Embryonic facial prominence (tissue), 1 donor: Measurements from ENCODE around the gene ZNF606.
"Not testable (repeated sequence)": the region's sequence is repeated elsewhere in the genome, so short reads cannot be mapped to it uniquely, and the experiment has no call there.

Source experiments
- DNase-seq: peaks from one replicate; pipeline ENCODE4 v3.0.0-alpha.2; 2016; ENCODE audit errors: extremely low spot score

The ZNF606 gene

DNA sequence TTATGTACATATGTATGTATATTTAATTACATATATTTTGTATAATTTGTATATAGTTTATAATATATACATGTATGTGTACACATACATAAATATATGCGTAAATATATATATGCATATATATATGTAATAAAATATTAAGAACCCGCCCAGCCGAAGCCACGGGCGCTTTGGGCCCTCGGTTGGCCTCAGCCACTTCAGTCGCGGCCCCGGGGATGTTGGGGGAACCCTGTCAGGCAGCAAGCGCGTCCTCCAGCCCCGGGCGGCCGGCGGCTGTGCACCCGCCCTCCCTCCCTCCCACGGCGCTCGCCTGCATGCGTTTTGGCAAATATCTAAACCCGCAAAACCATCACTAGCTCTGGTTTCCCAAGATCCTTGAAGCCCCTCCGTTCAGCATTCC lies 7.9 kb upstream of the ZNF606 start:
- no peak for DNase-seq

- peak; percentile 88 for DNase-seq
Observed at GRCh38 chr19:58009666-58010301, 7.2 kb upstream of the ZNF606 start.

DNA sequence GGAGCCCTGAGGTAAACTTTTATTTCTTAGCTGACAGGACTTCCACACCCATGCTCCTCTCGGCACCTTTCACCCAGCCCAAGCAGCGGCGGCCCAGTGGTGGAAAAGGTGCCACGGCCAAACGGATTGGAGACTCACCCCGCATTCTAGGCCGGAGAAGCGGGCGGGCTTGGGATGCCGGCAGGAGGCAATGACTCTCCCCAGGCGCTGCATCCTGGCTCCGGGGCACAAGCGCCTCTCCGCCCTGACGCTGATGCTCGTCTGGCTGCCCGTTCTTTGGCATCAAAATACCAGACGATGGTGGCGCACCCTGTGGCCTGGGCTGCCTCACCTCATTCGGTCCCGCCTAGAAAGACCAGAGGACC lies 6.7 kb upstream of the ZNF606 start:
- no peak for DNase-seq

DNA sequence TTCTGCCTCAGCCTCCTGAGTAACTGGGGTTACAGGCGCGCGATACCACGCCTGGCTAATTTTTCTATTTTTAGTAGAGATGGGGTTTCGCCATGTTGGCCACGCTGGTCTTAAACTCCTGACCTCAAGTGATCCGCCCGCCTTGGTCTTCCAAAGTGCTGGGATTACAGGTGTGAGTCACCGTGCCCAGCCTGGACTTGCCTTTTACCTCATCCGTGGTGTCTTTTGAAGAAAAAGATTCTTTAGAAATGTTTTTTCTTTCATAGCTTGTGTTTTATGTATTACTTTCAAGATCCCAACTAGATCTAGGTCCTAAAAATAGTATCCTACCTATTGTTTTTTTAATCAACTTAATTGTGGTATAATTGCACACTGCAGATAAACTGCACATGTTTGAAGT lies 6.3 kb upstream of the ZNF606 start:
- not testable (repeated sequence) for DNase-seq

- no peak for DNase-seq
Observed at GRCh38 chr19:58007285-58007684, 4.7 kb upstream of the ZNF606 start.

DNA sequence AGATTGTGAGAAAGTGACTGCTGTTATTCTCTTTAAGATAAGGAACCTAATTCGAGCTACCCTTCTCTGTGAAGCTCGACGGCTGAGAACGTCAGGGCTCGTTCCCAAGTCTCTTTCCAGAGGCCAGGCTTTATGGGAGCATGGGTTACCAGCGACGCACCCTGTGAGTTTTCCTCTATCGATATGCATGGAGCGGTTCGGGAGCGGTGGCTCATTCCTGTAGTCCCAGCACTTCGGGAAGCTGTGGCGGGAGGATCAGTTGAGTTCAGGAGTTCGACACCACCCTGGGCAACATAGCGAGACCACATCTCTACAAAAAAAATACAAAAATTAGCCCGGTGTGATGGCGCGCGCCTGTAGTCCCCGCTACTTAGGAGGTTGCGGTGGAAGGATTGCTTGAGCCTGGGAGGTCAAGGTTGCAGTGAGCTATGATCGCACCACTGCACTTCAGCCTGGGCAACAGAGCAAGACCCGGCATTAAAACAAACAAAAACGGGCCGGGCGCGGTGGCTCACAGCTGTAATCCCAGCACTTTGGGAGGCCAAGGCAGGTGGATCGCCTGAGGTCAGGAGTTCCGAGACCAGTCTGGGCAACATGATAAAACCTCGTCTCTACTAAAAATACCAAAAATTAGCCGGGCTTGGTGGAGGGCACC lies 681 bp upstream of the ZNF606 start:
- no peak for DNase-seq

- no peak for DNase-seq
Observed at GRCh38 chr19:58001895-58002369, 688 bp downstream of the ZNF606 start.

GRCh38 chr19:58000677-58001076 lies 1.9 kb downstream of the ZNF606 start:
- DNase-seq, result no peak

GRCh38 chr19:57992841-57993240 lies 9.8 kb downstream of the ZNF606 start:
- no peak for DNase-seq

- DNase-seq, result no peak
Observed at GRCh38 chr19:57978586-57979289, 23.9 kb downstream of the ZNF606 start.

GRCh38 chr19:57974434-57974833 lies 28.2 kb downstream of the ZNF606 start, which contains the start of gene C19orf18:
Gene C19orf18, minus strand, starts transcription at chr19:57974534. Its CDS starts 102 bp downstream, at chr19:57974432.
- no peak for DNase-seq

- no peak for DNase-seq
Observed at GRCh38 chr19:57964761-57965160, 37.9 kb downstream of the ZNF606 start.

DNA sequence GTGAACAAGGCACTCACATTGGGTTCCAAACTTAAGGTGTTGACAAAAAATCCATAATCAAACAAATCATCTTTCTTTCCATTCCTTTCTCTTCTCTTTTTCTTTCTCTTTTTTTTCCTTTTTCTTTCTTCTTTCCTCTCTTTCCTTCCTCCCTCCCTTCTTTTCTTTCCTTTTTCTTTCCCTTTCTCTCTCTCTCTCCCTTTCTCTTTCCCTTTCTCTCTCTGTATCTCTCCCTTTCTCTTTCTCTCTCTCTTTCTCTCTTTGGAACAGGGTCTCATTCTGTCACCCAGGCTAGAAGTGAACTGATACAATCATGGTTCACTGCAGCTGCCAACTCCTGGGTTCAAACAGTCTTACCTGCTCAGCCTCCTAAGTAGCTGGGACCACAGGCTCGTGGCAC lies 40.8 kb downstream of the ZNF606 start:
- DNase-seq, result no peak

DNA sequence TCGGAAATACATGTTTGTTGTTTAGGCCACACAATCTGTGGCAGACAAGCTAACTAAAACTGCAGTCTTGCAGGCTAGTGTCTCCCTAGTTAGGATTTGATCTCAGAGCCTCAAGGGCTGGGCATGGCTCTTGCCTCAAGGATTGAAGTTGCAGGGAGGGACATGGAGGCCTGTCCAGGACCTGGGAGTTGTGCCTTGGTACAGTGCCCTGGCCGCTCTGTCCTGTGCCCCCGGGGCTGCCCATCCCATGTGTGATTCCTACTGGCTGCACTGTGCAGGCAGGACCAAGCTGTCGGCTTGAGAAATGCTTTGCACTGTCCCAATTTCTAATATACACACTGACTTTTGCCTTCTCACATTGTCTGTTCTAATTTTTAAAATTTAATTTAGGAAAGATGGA lies 47.6 kb downstream of the ZNF606 start:
- no peak for DNase-seq

- DNase-seq, result no peak
Observed at GRCh38 chr19:57949702-57950101, 52.9 kb downstream of the ZNF606 start.

- DNase-seq, result no peak
Observed at GRCh38 chr19:57949296-57949695, 53.3 kb downstream of the ZNF606 start.

DNA sequence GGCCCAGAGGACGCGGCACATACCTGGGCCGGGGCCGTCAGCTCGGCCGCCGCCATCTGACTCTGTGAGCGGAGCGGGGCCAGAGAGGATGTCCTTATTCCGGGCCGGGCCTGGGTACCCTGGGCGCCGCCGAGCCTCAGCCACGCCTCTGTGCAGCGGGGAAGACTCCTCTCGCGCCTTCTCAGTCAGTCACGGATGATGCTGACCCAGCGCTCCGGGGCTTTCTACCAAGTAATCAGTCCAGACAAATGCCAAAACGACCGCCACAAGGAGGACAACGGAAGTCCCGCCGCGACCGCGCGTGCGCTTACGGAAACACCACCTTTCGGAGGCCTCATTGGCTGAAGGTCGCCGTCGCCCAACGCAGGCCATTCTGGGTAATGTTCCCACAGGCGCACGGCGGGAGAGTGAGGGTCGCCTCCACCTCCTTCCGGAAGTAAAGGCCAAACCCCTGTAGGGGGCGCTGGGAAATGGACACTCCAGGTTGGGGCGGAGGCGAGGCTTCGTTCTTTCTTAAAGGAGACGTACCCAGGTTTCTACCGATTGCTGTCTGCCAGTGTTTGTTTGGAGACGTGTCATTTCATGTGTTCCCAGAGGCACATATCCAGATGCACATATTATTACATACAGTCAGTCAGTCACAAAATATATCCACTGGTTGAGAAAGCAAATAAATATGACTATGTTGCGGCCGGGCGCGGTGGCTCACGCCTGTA lies 55.0 kb downstream of the ZNF606 start, which contains the start of gene ZNF256:
Gene ZNF256, minus strand, starts transcription at position 288 of the 716 bp plus-strand sequence. Its CDS starts 232 bp downstream, at position 56.
- peak; percentile 89 for DNase-seq

DNA sequence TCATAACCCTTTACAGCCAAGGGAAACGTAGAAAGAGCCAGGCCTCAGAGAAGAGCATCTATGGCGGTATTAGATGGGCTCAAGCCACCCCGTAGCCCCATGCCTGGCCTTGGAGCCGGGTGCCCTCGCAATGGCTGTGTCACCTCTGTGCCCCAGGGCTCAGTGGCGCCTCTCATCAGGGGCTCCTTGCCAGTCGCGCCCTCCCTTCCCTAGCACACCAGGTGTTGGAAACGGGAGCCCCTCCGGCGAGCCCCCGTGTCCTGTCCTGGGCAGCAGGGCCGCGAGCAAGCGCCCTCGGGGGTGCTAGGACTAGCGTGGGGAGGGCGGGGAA lies 55.6 kb downstream of the ZNF606 start:
- DNase-seq, result no peak

- no peak for DNase-seq
Observed at GRCh38 chr19:57946316-57946715, 56.3 kb downstream of the ZNF606 start.

- no peak for DNase-seq
Observed at GRCh38 chr19:57941593-57941992, 61.0 kb downstream of the ZNF606 start.

DNA sequence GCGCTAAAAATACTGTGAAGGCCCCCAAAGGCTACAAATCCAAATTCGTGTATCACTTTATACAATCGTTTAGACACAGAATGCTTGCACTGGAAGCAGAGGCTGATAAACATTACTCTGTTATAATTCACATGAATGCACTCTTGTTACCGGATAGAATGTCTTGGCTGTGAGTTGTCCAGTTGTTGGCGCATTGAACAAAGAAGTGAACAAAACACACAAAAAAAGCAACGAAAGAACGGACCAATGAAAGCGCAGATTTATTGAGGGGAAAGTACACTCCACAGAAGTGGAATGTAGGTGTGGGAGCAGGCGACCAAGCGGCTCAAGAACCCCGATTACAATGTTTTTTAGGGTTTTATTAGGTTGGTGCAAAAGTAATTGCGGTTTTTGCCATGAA lies 66.9 kb downstream of the ZNF606 start:
- DNase-seq, result no peak
